Muscle layer of duodenum (tissue), 2 donors: ENCODE results near the gene ACRBP.

Experiments used
- H3K27ac ChIP-seq: one replicate; pipeline ENCODE4 v1.7.0; 2013; ENCODE audit warnings: mild to moderate bottlenecking, low read length
- H3K27me3 ChIP-seq: one replicate; pipeline ENCODE4 v1.7.0; 2013; ENCODE audit warnings: low read depth, mild to moderate bottlenecking, control low read depth, low read length
- H3K36me3 ChIP-seq, 2 donors: one replicate each; pipeline ENCODE4 v1.7.0; 2013; ENCODE audit warnings: low read length in 2 of 2, control low read depth in 1 of 2, mild to moderate bottlenecking in 1 of 2; ENCODE audit not compliant: insufficient read depth in 2 of 2, control insufficient read depth in 1 of 2
- H3K4me1 ChIP-seq, 2 donors: one replicate each; pipeline ENCODE4 v1.7.0; 2013; ENCODE audit warnings: low read length in 2 of 2, mild to moderate bottlenecking in 2 of 2, control low read depth in 1 of 2, moderate library complexity in 1 of 2; ENCODE audit not compliant: insufficient read depth in 2 of 2, control insufficient read depth in 1 of 2
- H3K4me3 ChIP-seq, 2 donors: one replicate each; pipeline ENCODE4 v1.7.0; 2013; ENCODE audit warnings: low read length in 2 of 2, low read depth in 1 of 2, mild to moderate bottlenecking in 1 of 2
- H3K9me3 ChIP-seq, 2 donors: one replicate each; pipeline ENCODE4 v1.7.0; 2013; ENCODE audit warnings: low read length in 2 of 2, control low read depth in 1 of 2, mild to moderate bottlenecking in 1 of 2; ENCODE audit not compliant: control insufficient read depth in 1 of 2
- donor health status: healthy.

The ACRBP gene

DNA sequence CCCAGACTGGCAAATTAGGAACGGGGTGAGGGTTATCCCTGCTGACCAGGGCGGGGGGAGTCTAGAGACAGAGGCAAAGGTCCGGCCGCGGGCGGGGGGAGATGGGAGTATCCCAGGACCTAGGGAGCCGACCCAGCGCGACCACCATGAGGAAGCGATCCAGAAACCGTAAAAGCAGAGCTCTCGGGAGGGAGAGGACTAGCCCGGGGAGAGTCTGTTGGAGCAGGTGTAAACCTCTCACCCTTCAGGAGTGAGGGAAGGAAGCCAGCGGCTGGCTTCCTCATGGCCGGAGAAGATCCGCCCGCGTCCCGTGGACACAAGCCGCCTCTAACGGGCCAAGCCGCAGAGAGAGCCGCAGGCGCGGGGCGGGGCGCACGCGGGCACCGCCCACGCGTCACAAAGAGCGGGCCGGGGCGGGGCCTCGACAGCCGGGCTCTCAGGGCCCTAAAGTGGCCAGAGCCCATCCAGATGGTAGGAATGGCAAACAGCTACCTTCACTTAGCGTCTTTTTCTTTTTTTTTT lies at the start of gene ACRBP:
Gene ACRBP (minus strand): TSS at position 350 of the 522 bp plus-strand sequence. CDS start 66 bp downstream, at position 284.
- peaks cover 0 to 5% of the 10 kb centered on the region in 2 donors for H3K4me1 ChIP-seq
- peak within 1 kb of the TSS; percentile 60 for H3K27ac ChIP-seq
- peaks cover 14 to 27% of the 10 kb centered on the region in 2 donors for H3K36me3 ChIP-seq
- H3K9me3 ChIP-seq: no peaks in the 10 kb centered on the region
- no peaks in the 10 kb centered on the region for H3K27me3 ChIP-seq
- peak within 1 kb of the TSS; percentile 61 to 62 for H3K4me3 ChIP-seq

DNA sequence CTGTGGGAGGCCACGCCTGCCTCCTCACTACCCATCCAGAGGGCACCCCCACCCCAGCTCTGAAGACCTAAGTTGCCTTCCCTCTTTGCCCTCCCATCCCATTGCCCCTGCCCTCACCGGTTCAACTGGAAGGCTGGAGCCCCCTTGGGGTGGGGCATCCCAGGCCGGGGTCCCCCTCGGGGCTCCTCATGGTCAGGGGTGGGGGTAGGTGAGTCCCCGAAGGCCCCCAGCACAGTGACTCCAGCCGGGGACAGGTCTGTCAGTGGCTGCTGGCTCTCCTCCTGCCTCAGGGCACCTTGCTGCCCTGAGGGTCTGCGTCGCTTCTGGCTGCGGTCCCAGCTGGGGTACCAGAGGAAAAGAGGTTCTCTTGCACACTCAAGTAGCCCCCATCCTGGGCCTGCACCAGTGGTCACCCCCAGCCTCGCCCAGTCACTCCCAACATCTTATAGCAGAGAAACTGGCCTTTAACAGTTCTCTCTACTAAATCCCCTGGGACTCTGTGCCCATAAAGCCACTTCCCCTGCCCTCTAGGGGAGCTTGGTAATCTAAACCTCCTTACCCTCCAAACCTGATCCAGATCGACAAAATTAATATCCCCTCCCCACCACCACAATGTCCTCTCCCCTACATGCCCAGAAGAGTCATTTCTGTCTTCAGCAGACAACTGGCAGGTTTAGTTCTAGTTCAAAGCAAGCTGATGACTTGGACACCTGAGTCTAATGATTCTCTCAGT lies 48.2 kb upstream of the ACRBP start:
- Histone ChIP-seq H3K27ac (no peak overlapping the region), H3K9me3 (no peaks in the 10 kb centered on the region), H3K27me3 (peaks cover 11% of the 10 kb centered on the region), H3K4me1 (peaks cover 0 to 12% of the 10 kb centered on the region in 2 donors), H3K4me3 (no peak overlapping the region), H3K36me3 (no peaks in the 10 kb centered on the region)

DNA sequence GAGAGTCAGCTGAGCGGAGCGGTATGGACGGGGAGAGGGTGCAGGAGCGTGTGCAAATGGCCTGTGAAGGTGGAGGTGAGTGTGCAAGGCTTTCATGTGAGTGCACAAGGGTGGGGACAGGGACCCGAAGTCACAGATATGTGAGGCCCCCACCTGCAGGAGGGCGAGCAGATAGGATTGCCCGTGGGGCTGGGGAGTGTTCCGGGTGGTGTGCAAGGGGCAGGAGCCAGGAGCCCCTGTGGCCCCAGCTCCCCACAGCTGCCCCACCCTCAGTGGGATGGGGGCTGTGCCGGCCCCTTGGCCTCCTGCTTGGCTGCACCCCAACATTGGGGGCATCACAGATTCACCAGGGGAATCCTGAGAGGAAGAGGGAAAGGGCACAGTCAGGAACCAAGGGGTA lies 47.5 kb upstream of the ACRBP start:
- Histone ChIP-seq H3K36me3 (no peaks in the 10 kb centered on the region), H3K9me3 (no peaks in the 10 kb centered on the region), H3K27me3 (peaks cover 10% of the 10 kb centered on the region), H3K27ac (no peak overlapping the region), H3K4me1 (peaks cover 3 to 12% of the 10 kb centered on the region in 2 donors), H3K4me3 (no peak overlapping the region)

DNA sequence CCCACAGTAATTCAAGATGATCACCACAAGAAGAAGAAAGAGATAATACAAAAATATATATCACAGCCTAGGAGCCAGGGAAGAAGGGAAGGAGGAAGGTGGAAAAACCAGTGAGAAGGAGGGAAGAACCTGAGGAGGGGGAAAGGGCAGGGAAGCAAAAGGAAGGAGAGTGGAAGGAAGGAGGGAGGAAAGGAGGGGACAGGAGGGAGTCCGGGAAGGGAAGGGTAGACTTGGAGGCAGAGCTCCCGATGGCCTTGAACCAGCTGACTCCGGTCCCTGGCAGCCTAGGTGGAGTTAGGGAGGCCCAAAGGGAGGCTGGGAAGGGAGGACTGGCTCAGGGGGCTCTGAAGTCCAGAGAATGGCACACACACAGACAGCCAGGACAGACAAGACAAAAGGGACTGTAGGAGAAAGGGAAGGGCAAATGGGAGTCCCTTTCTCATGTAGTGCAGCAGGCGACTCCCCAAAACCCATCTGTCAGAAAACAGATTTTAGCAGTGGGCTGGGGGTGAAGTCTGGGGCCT lies 46.7 kb upstream of the ACRBP start:
- Histone ChIP-seq H3K4me1 (peaks cover 3 to 11% of the 10 kb centered on the region in 2 donors), H3K36me3 (no peaks in the 10 kb centered on the region), H3K9me3 (no peaks in the 10 kb centered on the region), H3K27me3 (peaks cover 6% of the 10 kb centered on the region), H3K4me3 (no peak overlapping the region), H3K27ac (no peak overlapping the region)

DNA sequence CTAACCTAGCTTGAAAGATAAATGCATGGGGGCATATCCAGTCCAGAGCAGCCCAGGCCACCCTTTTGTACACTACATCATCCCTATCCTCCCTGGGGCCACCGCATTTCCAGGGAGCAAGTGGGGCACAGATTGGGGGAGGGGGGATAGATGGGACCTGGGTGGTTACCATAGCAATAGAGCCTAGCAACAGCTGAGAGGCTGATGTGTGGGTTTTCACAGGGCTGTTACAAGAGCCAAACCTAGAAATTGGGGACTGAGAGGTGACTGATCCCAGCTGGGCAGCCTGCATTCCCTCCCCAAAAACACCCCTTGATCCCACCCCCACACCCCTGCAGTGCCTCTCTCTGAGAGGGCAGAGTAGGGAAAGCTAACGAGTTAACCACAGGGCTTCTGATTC lies 45.7 kb upstream of the ACRBP start:
- H3K36me3 ChIP-seq: no peaks in the 10 kb centered on the region
- H3K9me3 ChIP-seq: no peaks in the 10 kb centered on the region
- H3K4me1 ChIP-seq: peaks cover 7 to 17% of the 10 kb centered on the region in 2 donors
- no peak overlapping the region for H3K4me3 ChIP-seq
- H3K27ac ChIP-seq: no peak overlapping the region
- no peaks in the 10 kb centered on the region for H3K27me3 ChIP-seq

DNA sequence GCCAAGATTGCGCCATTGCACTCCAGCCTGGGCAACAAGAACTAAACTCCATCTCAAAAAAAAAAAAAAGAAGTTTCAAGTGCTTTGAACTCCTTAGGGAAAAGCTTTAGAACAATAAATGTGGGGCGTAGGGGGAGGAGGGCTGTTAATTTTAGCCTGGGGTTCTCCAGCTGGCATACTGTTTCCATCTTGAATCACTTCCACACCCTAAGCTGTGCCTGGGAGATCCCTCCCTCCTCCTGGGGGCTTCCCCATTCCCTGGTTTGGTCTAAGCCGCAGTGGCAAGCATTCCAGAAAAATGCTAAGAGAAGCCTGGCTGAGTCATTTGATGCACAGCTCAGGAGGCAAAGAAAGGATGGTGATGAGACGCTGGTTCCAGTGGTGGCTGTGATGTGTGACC lies 44.2 kb upstream of the ACRBP start:
- H3K36me3 ChIP-seq: no peaks in the 10 kb centered on the region
- H3K4me1 ChIP-seq: peaks cover 12 to 31% of the 10 kb centered on the region in 2 donors
- H3K27me3 ChIP-seq: no peaks in the 10 kb centered on the region
- no peak overlapping the region for H3K4me3 ChIP-seq
- H3K27ac ChIP-seq: no peak overlapping the region
- no peaks in the 10 kb centered on the region for H3K9me3 ChIP-seq

DNA sequence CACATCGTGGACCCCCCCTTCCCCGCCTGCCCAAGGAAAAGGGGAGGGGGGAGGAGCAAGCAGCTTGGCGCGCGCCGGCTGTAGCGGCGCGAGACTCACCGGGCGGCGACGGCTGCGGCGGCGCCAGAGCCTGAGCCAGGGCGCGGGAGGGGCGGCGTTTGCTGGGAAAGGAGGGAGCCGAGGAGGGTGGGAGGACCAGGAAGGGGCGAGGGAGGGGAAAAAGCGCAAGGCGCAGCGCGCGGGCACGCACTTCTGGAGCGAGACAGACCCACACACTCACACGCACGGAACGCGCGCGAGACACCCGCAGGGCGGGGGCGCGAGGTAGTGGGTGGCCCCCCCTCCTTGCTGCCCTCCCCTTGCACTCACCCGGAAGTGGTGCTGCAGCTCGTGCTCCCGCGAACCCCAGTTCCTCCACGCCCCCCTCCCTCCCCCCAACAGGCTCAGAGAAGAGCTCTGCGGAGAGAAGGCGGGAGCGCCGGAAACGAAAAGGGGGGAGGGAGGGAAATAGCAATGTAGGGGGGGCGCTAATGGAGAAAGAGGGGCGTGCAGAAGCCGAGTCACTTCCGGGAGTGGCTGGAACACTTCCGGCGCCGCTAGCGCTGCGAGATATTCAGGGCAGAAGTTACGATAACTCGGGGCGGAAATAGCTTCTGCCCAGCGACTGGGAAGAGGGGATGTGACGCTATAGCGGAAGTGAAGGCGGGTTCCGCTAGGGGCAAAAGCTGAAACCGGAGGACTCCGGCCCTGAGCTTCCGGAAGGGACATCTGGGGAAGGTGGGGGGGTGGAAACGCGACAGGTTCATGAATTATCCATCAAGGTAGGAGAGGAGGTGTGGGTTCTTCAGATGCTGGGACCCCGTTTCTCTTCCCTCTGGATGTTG lies 42.0 kb upstream of the ACRBP start, which contains the start of gene ZNF384:
Gene ZNF384 (minus strand): TSS at position 377 of the 884 bp plus-strand sequence. CDS start 9,855 bp downstream, outside the sequence.
- Histone ChIP-seq H3K27me3 (no peaks in the 10 kb centered on the region), H3K36me3 (peaks cover 0 to 4% of the 10 kb centered on the region in 2 donors), H3K9me3 (no peaks in the 10 kb centered on the region), H3K4me1 (peaks cover 12 to 44% of the 10 kb centered on the region in 2 donors), H3K27ac (peak within 1 kb of the TSS; percentile 83), H3K4me3 (peak within 1 kb of the TSS; percentile 70 to 82)

DNA sequence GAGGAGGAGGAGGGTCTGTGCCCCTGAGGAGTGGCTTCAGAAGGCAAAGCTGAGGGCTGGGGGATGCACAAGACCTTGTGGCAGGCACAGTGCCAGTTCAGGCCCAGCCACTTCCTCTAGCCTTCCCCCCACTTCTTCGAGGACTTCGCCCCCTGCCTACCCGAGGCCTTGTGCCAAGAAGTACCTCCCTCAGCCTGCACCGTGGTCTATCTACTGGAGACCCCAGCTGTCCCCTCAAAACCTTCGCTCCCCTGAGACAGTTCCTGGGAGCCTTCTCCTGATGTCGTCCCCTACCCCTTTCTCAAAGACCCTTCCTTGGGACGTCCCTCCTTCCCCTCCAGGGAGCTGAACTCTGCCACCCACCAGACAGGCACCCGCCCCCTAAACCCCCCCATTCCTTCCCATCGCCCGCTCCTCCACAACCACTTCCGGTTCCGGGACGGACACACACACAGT lies 41.3 kb upstream of the ACRBP start:
- Histone ChIP-seq H3K9me3 (no peaks in the 10 kb centered on the region), H3K4me3 (peak overlapping the region; percentile 70 to 82), H3K27me3 (no peaks in the 10 kb centered on the region), H3K27ac (peak overlapping the region; percentile 83), H3K4me1 (peaks cover 12 to 44% of the 10 kb centered on the region in 2 donors), H3K36me3 (peaks cover 0 to 4% of the 10 kb centered on the region in 2 donors)

DNA sequence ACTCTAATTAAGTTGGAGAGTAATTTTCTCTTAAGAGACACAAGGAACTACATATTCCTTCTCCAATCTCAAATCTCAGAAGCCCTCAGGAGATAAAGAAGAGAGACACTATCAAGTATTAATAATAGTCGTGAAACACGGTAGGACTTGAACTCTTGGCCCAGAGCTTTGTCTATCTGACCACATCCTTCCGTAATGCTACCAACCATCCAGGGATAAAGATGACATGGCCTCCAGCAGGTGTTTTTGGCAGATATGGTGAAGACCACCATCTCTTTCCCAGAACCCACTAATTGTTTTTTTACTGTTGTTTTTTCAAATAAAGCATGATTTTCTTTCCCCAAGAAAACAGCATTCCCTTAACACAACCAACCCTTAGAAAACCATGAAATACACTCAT lies 38.6 kb upstream of the ACRBP start:
- peaks cover 12 to 44% of the 10 kb centered on the region in 2 donors for H3K4me1 ChIP-seq
- no peaks in the 10 kb centered on the region for H3K9me3 ChIP-seq
- H3K36me3 ChIP-seq: peaks cover 7 to 9% of the 10 kb centered on the region in 2 donors
- H3K27me3 ChIP-seq: no peaks in the 10 kb centered on the region
- no peak overlapping the region for H3K27ac ChIP-seq
- no peak overlapping the region for H3K4me3 ChIP-seq

DNA sequence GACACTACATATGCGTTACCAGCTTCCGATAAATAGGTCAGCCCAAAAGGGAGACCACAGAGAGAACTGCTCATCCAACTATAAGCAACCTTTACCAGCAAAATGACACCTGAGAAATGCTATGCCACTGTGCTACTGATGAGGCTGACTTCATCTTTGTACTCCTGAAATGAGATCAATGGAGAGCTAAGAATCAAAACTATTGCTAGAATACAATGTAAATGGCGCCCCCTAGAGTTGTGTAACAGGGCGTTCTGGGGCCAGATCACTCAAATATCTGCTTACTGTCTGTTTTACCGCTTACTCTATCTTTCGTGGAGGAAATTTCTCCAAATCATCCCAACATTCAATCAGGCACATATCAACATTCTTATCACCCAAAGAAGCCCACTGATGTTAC lies 37.4 kb upstream of the ACRBP start:
- peaks cover 12 to 17% of the 10 kb centered on the region in 2 donors for H3K36me3 ChIP-seq
- peaks cover 9 to 33% of the 10 kb centered on the region in 2 donors for H3K4me1 ChIP-seq
- no peak overlapping the region for H3K27ac ChIP-seq
- H3K27me3 ChIP-seq: no peaks in the 10 kb centered on the region
- no peaks in the 10 kb centered on the region for H3K9me3 ChIP-seq
- H3K4me3 ChIP-seq: no peak overlapping the region

DNA sequence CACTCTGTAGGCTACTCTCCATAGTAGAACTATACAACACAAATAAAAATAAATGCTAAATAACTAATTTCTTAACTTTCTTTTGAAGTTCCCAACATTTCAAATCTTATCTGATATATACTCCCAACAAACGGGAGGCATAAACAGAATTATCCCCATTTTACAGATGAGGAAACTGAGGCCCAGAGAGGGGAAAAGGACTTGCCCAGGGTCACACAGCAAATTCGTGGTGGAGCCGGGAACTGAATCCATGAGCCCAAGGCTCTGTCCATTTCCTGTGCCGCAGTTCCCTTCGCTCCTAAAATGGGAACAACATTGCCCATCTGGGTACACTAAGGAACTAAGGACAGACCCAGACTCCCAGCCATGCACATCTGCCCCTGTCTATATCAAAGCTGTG lies 29.7 kb upstream of the ACRBP start:
- Histone ChIP-seq H3K4me1 (no peaks in the 10 kb centered on the region), H3K36me3 (peaks cover 70 to 81% of the 10 kb centered on the region in 2 donors), H3K9me3 (no peaks in the 10 kb centered on the region), H3K27me3 (no peaks in the 10 kb centered on the region), H3K4me3 (no peak overlapping the region), H3K27ac (no peak overlapping the region)
